Nephron (organoid): ENCODE results near the gene NOX4.

Experiments used
- H3K27ac Mint-ChIP-seq, 3 experiments: 2 replicates each; pipeline ENCODE4 v1.8.0; 2020; ENCODE audit warnings: mixed read lengths in 3 of 3, mild to moderate bottlenecking in 2 of 3, moderate library complexity in 1 of 3
- H3K27me3 Mint-ChIP-seq: 2 replicates; pipeline ENCODE4 v1.8.0; 2021; ENCODE audit warnings: low read depth, mild to moderate bottlenecking, moderate library complexity, mixed read lengths
- H3K36me3 Mint-ChIP-seq: 2 replicates; pipeline ENCODE4 v1.8.0; 2020; ENCODE audit warnings: low read depth, mixed read lengths
- H3K4me1 Mint-ChIP-seq: 2 replicates; pipeline ENCODE4 v1.8.0; 2020; ENCODE audit warnings: mixed read lengths
- H3K4me3 Mint-ChIP-seq, 3 experiments: 2 replicates each; pipeline ENCODE4 v1.8.0; 2020; ENCODE audit warnings: mild to moderate bottlenecking in 3 of 3, mixed read lengths in 3 of 3, moderate library complexity in 2 of 3
- H3K9me3 Mint-ChIP-seq: 2 replicates; pipeline ENCODE4 v1.8.0; 2020; ENCODE audit warnings: mixed read lengths
- CTCF ChIP-seq, 3 experiments: fragments of 200-600 bp; sonication (generic); IDR thresholded peaks; one replicate each; pipeline ENCODE4 v1.5.0; 2021; ENCODE audit warnings: antibody characterized with exemption in 3 of 3; ENCODE audit not compliant: unreplicated experiment in 3 of 3

The NOX4 gene

GRCh38 chr11:89490602-89490980, 584 bp downstream of the NOX4 start:
- H3K36me3 Mint-ChIP-seq = no peaks in the 10 kb centered on the region
- H3K27ac Mint-ChIP-seq = peak overlapping the region; percentile 96 to 100 (median 99)
- no peaks in the 10 kb centered on the region for H3K9me3 Mint-ChIP-seq
- peaks cover 29% of the 10 kb centered on the region for H3K4me1 Mint-ChIP-seq
- H3K27me3 Mint-ChIP-seq = no peaks in the 10 kb centered on the region
- no peak for TF ChIP-seq CTCF (IDR thresholded peaks at IDR 0.05; ENCODE audit: unreplicated experiment in 3 of 3)
- peak overlapping the region; percentile 80 to 90 (median 89) for H3K4me3 Mint-ChIP-seq

GRCh38 chr11:89489930-89490329, 1.2 kb downstream of the NOX4 start:
- H3K4me1 Mint-ChIP-seq = peaks cover 32% of the 10 kb centered on the region
- H3K9me3 Mint-ChIP-seq = no peaks in the 10 kb centered on the region
- H3K4me3 Mint-ChIP-seq = peak overlapping the region; percentile 80 to 90 (median 89)
- peak overlapping the region; percentile 96 to 100 (median 99) for H3K27ac Mint-ChIP-seq
- no peaks in the 10 kb centered on the region for H3K27me3 Mint-ChIP-seq
- no peaks in the 10 kb centered on the region for H3K36me3 Mint-ChIP-seq
- no peak for TF ChIP-seq CTCF (IDR thresholded peaks at IDR 0.05; ENCODE audit: unreplicated experiment in 3 of 3)

GRCh38 chr11:89487016-89487415, 4.2 kb downstream of the NOX4 start:
- Mint-ChIP-seq H3K9me3 (no peaks in the 10 kb centered on the region), H3K4me1 (peaks cover 26% of the 10 kb centered on the region), H3K36me3 (no peaks in the 10 kb centered on the region), H3K27me3 (no peaks in the 10 kb centered on the region), H3K4me3 (no peak overlapping the region), H3K27ac (peak overlapping the region in 1 of 3 experiments; percentile 15)
- TF ChIP-seq CTCF (IDR thresholded peaks at IDR 0.05; ENCODE audit: unreplicated experiment in 3 of 3) = no peak

- no peak for TF ChIP-seq CTCF (IDR thresholded peaks at IDR 0.05; ENCODE audit: unreplicated experiment in 3 of 3)
- H3K4me1 Mint-ChIP-seq = peaks cover 12% of the 10 kb centered on the region
- peak overlapping the region; percentile 54 to 85 (median 69) for H3K27ac Mint-ChIP-seq
- no peaks in the 10 kb centered on the region for H3K27me3 Mint-ChIP-seq
- no peaks in the 10 kb centered on the region for H3K9me3 Mint-ChIP-seq
- peak overlapping the region in 1 of 3 experiments; percentile 30 for H3K4me3 Mint-ChIP-seq
- H3K36me3 Mint-ChIP-seq = peaks cover 9% of the 10 kb centered on the region
These were observed 6.3 kb downstream of the NOX4 start for GRCh38 chr11:89484896-89485295.

GRCh38 chr11:89477175-89477574, 14.0 kb downstream of the NOX4 start:
- Mint-ChIP-seq H3K27me3 (no peaks in the 10 kb centered on the region), H3K4me3 (no peak overlapping the region), H3K36me3 (peaks cover 21% of the 10 kb centered on the region), H3K4me1 (no peaks in the 10 kb centered on the region), H3K27ac (no peak overlapping the region), H3K9me3 (no peaks in the 10 kb centered on the region)
- no peak for TF ChIP-seq CTCF (IDR thresholded peaks at IDR 0.05; ENCODE audit: unreplicated experiment in 3 of 3)

- no peak for TF ChIP-seq CTCF (IDR thresholded peaks at IDR 0.05; ENCODE audit: unreplicated experiment in 3 of 3)
- Mint-ChIP-seq H3K27me3 (no peaks in the 10 kb centered on the region), H3K4me1 (no peaks in the 10 kb centered on the region), H3K27ac (no peak overlapping the region), H3K9me3 (peaks cover 6% of the 10 kb centered on the region), H3K36me3 (peaks cover 8% of the 10 kb centered on the region), H3K4me3 (no peak overlapping the region)
These were observed 27.9 kb downstream of the NOX4 start for GRCh38 chr11:89463266-89463780.
